IMR-90 (cell line): ENCODE data around the gene PROCA1. TPM values are rescaled to one million over a fixed set of nuclear protein-coding genes. Genes with fewer than 3 reads are reported as not detected.

Experiments
- ATAC-seq: fragments of 200-7000 bp; cut with Tn5 transposase; 2 replicates; pipeline ENCODE4 v1.9.1; 2020; ENCODE audit warnings: low read depth, mild to moderate bottlenecking, moderate library complexity
- BruUV-seq: library from RNA; stranded (reverse); fragments of 400-500 nt; replicated peaks from 2 replicates; lab custom pipeline; 2021; lab: Mats Ljungman, UMichigan
- CTCF ChIA-PET: fragments of 300-600 bp; formaldehyde crosslinking; extraction: SDS; loops from one replicate; lab custom pipeline; 2021; ENCODE audit warnings: antibody characterized with exemption; lab: Yijun Ruan, JAX
- POLR2A ChIA-PET: fragments of 300-600 bp; sonication (Branson Sonifier 250); formaldehyde crosslinking; loops from one replicate; lab custom pipeline; 2022; ENCODE audit warnings: antibody characterized with exemption; ENCODE audit not compliant: unreplicated experiment; lab: Charles Lee
- DNase-seq: peaks from one replicate; pipeline ENCODE4 v3.0.0; 2013
- H2AFZ ChIP-seq: replicated peaks from 2 replicates; pipeline ENCODE3; 2013; ENCODE audit warnings: low read length, mild to moderate bottlenecking; ENCODE audit not compliant: poor library complexity
- H2AK5ac ChIP-seq: 2 replicates; pipeline ENCODE4 v1.6.1; 2013; ENCODE audit warnings: low read depth, low read length, inconsistent platforms
- H2AK9ac ChIP-seq: replicated peaks from 2 replicates; pipeline ENCODE3; 2013; ENCODE audit warnings: mild to moderate bottlenecking, low read depth, low read length, moderate library complexity; ENCODE audit not compliant: poor library complexity
- H2BK120ac ChIP-seq: 2 replicates; pipeline ENCODE4 v1.6.1; 2013; ENCODE audit warnings: low read depth, low read length, inconsistent platforms
- H2BK15ac ChIP-seq: 3 replicates; pipeline ENCODE4 v1.6.1; 2013; ENCODE audit warnings: low read depth, low read length, inconsistent platforms
- H2BK20ac ChIP-seq: 2 replicates; pipeline ENCODE4 v1.6.1; 2013; ENCODE audit warnings: low read depth, mild to moderate bottlenecking, inconsistent platforms, low read length, moderate library complexity
- H2BK5ac ChIP-seq: 2 replicates; pipeline ENCODE4 v1.6.1; 2013; ENCODE audit warnings: mild to moderate bottlenecking, low read depth, low read length, inconsistent platforms; ENCODE audit not compliant: poor library complexity, severe bottlenecking
- H3K14ac ChIP-seq: replicated peaks from 2 replicates; pipeline ENCODE4 v1.6.1; 2013; ENCODE audit warnings: low read depth, low read length, inconsistent platforms
- H3K18ac ChIP-seq: 2 replicates; pipeline ENCODE4 v1.6.1; 2013; ENCODE audit warnings: low read depth, low read length, control low read depth
- H3K23ac ChIP-seq: 2 replicates; pipeline ENCODE4 v1.6.1; 2013; ENCODE audit warnings: low read depth, low read length, inconsistent platforms
- H3K27ac ChIP-seq: 2 replicates; pipeline ENCODE4 v1.5.1; 2013; ENCODE audit warnings: mild to moderate bottlenecking, control low read depth, low read length; ENCODE audit not compliant: insufficient read depth
- H3K27me3 ChIP-seq: 2 replicates; pipeline ENCODE4 v1.6.1; 2013; ENCODE audit warnings: low read length; ENCODE audit not compliant: control insufficient read depth, insufficient read depth
- H3K36me3 ChIP-seq: 2 replicates; pipeline ENCODE4 v1.6.1; 2013; ENCODE audit warnings: low read length, mixed read lengths; ENCODE audit not compliant: control insufficient read depth, insufficient read depth
- H3K4ac ChIP-seq: 2 replicates; pipeline ENCODE4 v1.6.1; 2013; ENCODE audit warnings: low read depth, low read length, inconsistent platforms
- H3K4me1 ChIP-seq: 2 replicates; pipeline ENCODE4 v1.6.1; 2013; ENCODE audit warnings: low read length, mixed read lengths; ENCODE audit not compliant: control insufficient read depth, insufficient read depth
- H3K4me2 ChIP-seq: 2 replicates; pipeline ENCODE4 v1.6.1; 2013; ENCODE audit warnings: low read depth, mild to moderate bottlenecking, control low read depth, low read length, moderate library complexity
- H3K4me3 ChIP-seq: 2 replicates; pipeline ENCODE4 v1.5.1; 2013; ENCODE audit warnings: low read depth, mild to moderate bottlenecking, control low read depth, low read length, moderate library complexity; ENCODE audit not compliant: insufficient read depth
- H3K56ac ChIP-seq: 2 replicates; pipeline ENCODE4 v1.6.1; 2013; ENCODE audit warnings: low read length, inconsistent platforms; ENCODE audit not compliant: insufficient read depth; ENCODE audit errors: extremely low read depth
- H3K79me1 ChIP-seq, 2 experiments: 2 replicates each; pipeline ENCODE4 v1.6.1; 2013; ENCODE audit warnings: low read length in 2 of 2, inconsistent platforms in 1 of 2, low read depth in 1 of 2
- H3K9ac ChIP-seq: 2 replicates; pipeline ENCODE4 v1.6.1; 2013; ENCODE audit warnings: low read depth, low read length, control low read depth
- H3K9me1 ChIP-seq: 2 replicates; pipeline ENCODE4 v1.6.1; 2013; ENCODE audit warnings: low read length, inconsistent platforms; ENCODE audit not compliant: insufficient read depth
- H3K9me3 ChIP-seq: 2 replicates; pipeline ENCODE4 v1.6.1; 2013; ENCODE audit warnings: low read length; ENCODE audit not compliant: control insufficient read depth, insufficient read depth
- H4K20me1 ChIP-seq: 2 replicates; pipeline ENCODE4 v1.6.1; 2013; ENCODE audit warnings: low read length, inconsistent platforms; ENCODE audit not compliant: insufficient read depth
- H4K5ac ChIP-seq: 2 replicates; pipeline ENCODE4 v1.6.1; 2013; ENCODE audit warnings: mild to moderate bottlenecking, low read depth, low read length, control low read depth
- H4K8ac ChIP-seq, 2 experiments: 2 replicates each; pipeline ENCODE4 v1.6.1; 2013; ENCODE audit warnings: low read depth in 2 of 2, low read length in 2 of 2, control low read depth in 1 of 2, inconsistent platforms in 1 of 2
- H4K91ac ChIP-seq: 2 replicates; pipeline ENCODE4 v1.6.1; 2013; ENCODE audit warnings: low read depth, low read length, inconsistent platforms; ENCODE audit not compliant: insufficient read depth
- CTCF ChIP-seq: conservative IDR thresholded peaks from 2 replicates; pipeline ENCODE4 v1.5.1; 2012; ENCODE audit warnings: mild to moderate bottlenecking, low read depth, low read length, improper control_type of control experiment
- ELK1 ChIP-seq: fragments of 150-350 bp; IDR thresholded peaks from 2 replicates; pipeline ENCODE4 v1.6.1; 2016; ENCODE audit warnings: low read depth, mild to moderate bottlenecking, low read length, moderate library complexity, borderline replicate concordance
- FOS ChIP-seq: fragments of 150-350 bp; IDR thresholded peaks from 2 replicates; pipeline ENCODE4 v1.6.1; 2016; ENCODE audit warnings: low read depth, low read length
- MAFK ChIP-seq: IDR thresholded peaks from 2 replicates; pipeline ENCODE4 v1.6.1; 2012; ENCODE audit warnings: low read depth, low read length, improper control_type of control experiment
- MAZ ChIP-seq: IDR thresholded peaks from 2 replicates; pipeline ENCODE4 v1.6.1; 2012; ENCODE audit warnings: low read depth, mild to moderate bottlenecking, low read length, improper control_type of control experiment, moderate library complexity, borderline replicate concordance
- MXI1 ChIP-seq: IDR thresholded peaks from 2 replicates; pipeline ENCODE4 v1.6.1; 2012; ENCODE audit warnings: low read depth, mild to moderate bottlenecking, low read length, moderate library complexity, borderline replicate concordance
- NFE2L2 ChIP-seq: fragments of 150-350 bp; IDR thresholded peaks from 2 replicates; pipeline ENCODE4 v1.6.1; 2016; ENCODE audit warnings: low read depth, mild to moderate bottlenecking, low read length
- POLR2A ChIP-seq: IDR thresholded peaks from 2 replicates; pipeline ENCODE4 v1.6.1; 2012; ENCODE audit warnings: mild to moderate bottlenecking, low read depth, low read length
- RAD21 ChIP-seq: IDR thresholded peaks from 2 replicates; pipeline ENCODE4 v1.6.1; 2012; ENCODE audit warnings: low read length, improper control_type of control experiment
- RCOR1 ChIP-seq: IDR thresholded peaks from 2 replicates; pipeline ENCODE4 v1.6.1; 2012; ENCODE audit warnings: mild to moderate bottlenecking, low read length, improper control_type of control experiment; ENCODE audit not compliant: insufficient replicate concordance
- SMC3 ChIP-seq: fragments of 150-350 bp; IDR thresholded peaks from 2 replicates; pipeline ENCODE4 v1.6.1; 2016; ENCODE audit warnings: low read depth, mild to moderate bottlenecking, antibody characterized with exemption, low read length, moderate library complexity
- USF2 ChIP-seq: fragments of 150-350 bp; IDR thresholded peaks from 2 replicates; pipeline ENCODE4 v1.6.1; 2017; ENCODE audit warnings: mild to moderate bottlenecking, antibody characterized with exemption, low read length, low read depth
- WGBS, 2 experiments: methylation state at CpG; one replicate each; pipeline versions ENCODE4 v1.1.5 to v1.1.7; 2013; ENCODE audit warnings: missing lambda C conversion rate in 2 of 2; ENCODE audit not compliant: insufficient read length in 1 of 2; ENCODE audit errors: extremely low coverage in 2 of 2; 5-methylcytosine and 5-hydroxymethylcytosine counted together
- dilution Hi-C: fragments of 300-500 bp; cut with HindIII; formaldehyde crosslinking; loops from one replicate; pipeline ENCODE4 v1.14.3; 2018; ENCODE audit warnings: low sequenced_read_pairs; ENCODE audit not compliant: unreplicated experiment
- in situ Hi-C: fragments of 300-500 bp; cut with MboI; formaldehyde crosslinking; loops from 3 replicates; pipeline ENCODE4 v1.14.3; 2019; ENCODE audit warnings: low sequenced_read_pairs, inconsistent platforms, mixed read lengths
- intact Hi-C: fragments of 100-400 bp; cut with micrococcal nuclease; formaldehyde crosslinking; loops from 2 replicates; pipeline ENCODE4 v1.10.0; 2022
- polyA plus RNA-seq, 3 experiments: library from polyadenylated mRNA; depleted of rRNA; stranded (reverse); fragments of >200 nt; gene quantifications; 2 replicates each; pipeline ENCODE4 v1.2.3, GENCODE V29; 2012; ENCODE audit warnings: low replicate concordance in 1 of 3
- total RNA-seq: library from RNA; depleted of rRNA; stranded (reverse); fragments of >200 nt; gene quantifications from 2 replicates; pipeline ENCODE4 v1.2.3, GENCODE V29; 2012

The PROCA1 gene
- total and polyA plus RNA-seq, 2 of the 4 experiments (the other 2 are of a cell fraction) = 0.36 to 1.7 TPM

- in situ Hi-C loops (no loop called here), dilution Hi-C loops (no loop called here), intact Hi-C loops (no loop called here)
- no peak overlapping the region for H3K18ac ChIP-seq
- no peak overlapping the region for H2AFZ ChIP-seq
- H4K8ac ChIP-seq = no peak overlapping the region
- H3K4me3 ChIP-seq = no peak overlapping the region
- no peak overlapping the region for H3K27ac ChIP-seq
- no peak overlapping the region for H2BK5ac ChIP-seq
- peaks cover 20 to 80% of the 10 kb centered on the region in 2 experiments for H3K79me1 ChIP-seq
- no peak overlapping the region for H2BK15ac ChIP-seq
- H3K9ac ChIP-seq = no peak overlapping the region
- no TSS peak for BruUV-seq
- H3K4ac ChIP-seq = no peak overlapping the region
- 87% methylated on average over 3 of the region's 10 CpGs; no CpG with 5 or more reads in 1 of the 2 experiments for WGBS, 2 experiments
- H2AK5ac ChIP-seq = no peak overlapping the region
- H2BK20ac ChIP-seq = no peak overlapping the region
- no peaks in the 10 kb centered on the region for H3K9me3 ChIP-seq
- ATAC-seq (no peak), DNase-seq (no peak)
- ChIA-PET POLR2A (interaction anchor here (0.6 kb wide), 1 partner anchor 33 kb away, joined by 4 read pairs; no protein-coding TSS in a partner anchor), CTCF (interaction anchor here (0.6 to 5.4 kb wide), 4 partner anchors 9 to 817 kb away, joined by 4 to 60 read pairs (median 8); partner anchors contain the start of genes NEK8 and TLCD1)
- no peak overlapping the region for H2AK9ac ChIP-seq
- H4K20me1 ChIP-seq = peaks cover 66% of the 10 kb centered on the region
- peaks cover 5% of the 10 kb centered on the region for H3K4me1 ChIP-seq
- H3K23ac ChIP-seq = no peak overlapping the region
- H3K27me3 ChIP-seq = no peaks in the 10 kb centered on the region
- no peak overlapping the region for H2BK120ac ChIP-seq
- no peak overlapping the region for H3K14ac ChIP-seq
- no peak overlapping the region for H3K56ac ChIP-seq
- no peaks in the 10 kb centered on the region for H3K9me1 ChIP-seq
- no peak overlapping the region for H3K4me2 ChIP-seq
- no peak for TF ChIP-seq MXI1
- TF ChIP-seq NFE2L2 = no peak
- TF ChIP-seq RCOR1 = no peak
- TF ChIP-seq MAFK = no peak
- TF ChIP-seq MAZ = no peak
- no peak for TF ChIP-seq FOS
- TF ChIP-seq RAD21 = no peak
- no peak for TF ChIP-seq SMC3
- no peak for TF ChIP-seq ELK1
- no peak for TF ChIP-seq POLR2A
- no peak for TF ChIP-seq CTCF
- TF ChIP-seq USF2 = no peak
- H4K91ac ChIP-seq = no peak overlapping the region
- no peak overlapping the region for H4K5ac ChIP-seq
- peaks cover 49% of the 10 kb centered on the region for H3K36me3 ChIP-seq
Measured at GRCh38 chr17:28751600-28752366, 40.1 kb upstream of the PROCA1 start.
